GM12878 (cell line): ENCODE data around the gene PTPRC. TPM values are rescaled to one million over a fixed set of nuclear protein-coding genes. Genes with fewer than 3 reads are reported as not detected.

Experiments
- ATAC-seq: fragments of 200-7000 bp; cut with Tn5 transposase; 3 replicates; pipeline ENCODE4 v1.9.1; 2020; ENCODE audit warnings: mild to moderate bottlenecking, moderate library complexity
- BruUV-seq: library from RNA; stranded (reverse); fragments of 400-500 nt; replicated peaks from 2 replicates; lab custom pipeline; 2021; lab: Mats Ljungman, UMichigan
- CTCF ChIA-PET: fragments of 300-600 bp; sonication (Branson Sonifier 250); formaldehyde crosslinking; extraction: SDS; loops from one replicate; lab custom pipeline; 2021; ENCODE audit warnings: inconsistent platforms; lab: Yijun Ruan, JAX
- POLR2A ChIA-PET: fragments of 350-600 bp; formaldehyde crosslinking; extraction: SDS; loops from one replicate; lab custom pipeline; 2021; ENCODE audit warnings: inconsistent platforms; lab: Charles Lee
- RAD21 ChIA-PET: fragments of 300-600 bp; sonication (Branson Sonifier 250); formaldehyde crosslinking; loops from one replicate; lab custom pipeline; 2023; ENCODE audit warnings: antibody characterized with exemption; ENCODE audit not compliant: unreplicated experiment; lab: Charles Lee
- SMC1A ChIA-PET: fragments of 300-600 bp; sonication (Branson Sonifier 250); formaldehyde crosslinking; loops from one replicate; lab custom pipeline; 2023; ENCODE audit not compliant: unreplicated experiment, uncharacterized antibody; lab: Charles Lee
- DNase-seq: peaks from one replicate; pipeline ENCODE4 v3.0.0-alpha.2; 2011; ENCODE audit warnings: low read depth, low spot score
- FAIRE-seq: peaks from 3 replicates; lab custom pipeline; 2011; peaks lifted over from hg19 to GRCh38; lab: Jason Lieb, UNC
- H2AFZ ChIP-seq: 2 replicates; pipeline ENCODE4 v1.6.0; 2011; ENCODE audit warnings: low read depth, low read length, control low read depth; ENCODE audit not compliant: control insufficient read depth
- H3K27ac ChIP-seq: 2 replicates; pipeline ENCODE4 v1.5.1; 2011; ENCODE audit warnings: control low read depth; ENCODE audit not compliant: control insufficient read depth, insufficient read depth
- H3K27me3 ChIP-seq, 2 experiments: replicated peaks in 1 of 2; 2 replicates each; pipeline versions ENCODE4 v1.6.0 to v1.6.1; 2011; ENCODE audit warnings: low read length in 1 of 2; ENCODE audit not compliant: control insufficient read depth in 2 of 2, insufficient read depth in 2 of 2
- H3K36me3 ChIP-seq, 2 experiments: 2 replicates each; pipeline ENCODE4 v1.5.1; 2011; ENCODE audit warnings: low read length in 1 of 2; ENCODE audit not compliant: control insufficient read depth in 2 of 2, insufficient read depth in 2 of 2
- H3K4me1 ChIP-seq: 2 replicates; pipeline ENCODE4 v1.6.1; 2011; ENCODE audit warnings: mild to moderate bottlenecking, low read length, moderate library complexity, mixed read lengths; ENCODE audit not compliant: control insufficient read depth, insufficient read depth
- H3K4me2 ChIP-seq: 2 replicates; pipeline ENCODE4 v1.6.0; 2011; ENCODE audit warnings: control low read depth; ENCODE audit not compliant: control insufficient read depth, insufficient read depth
- H3K4me3 ChIP-seq: fragments of 200-600 bp; sonication (generic); 2 replicates; pipeline ENCODE4 v1.5.1; 2016
- H3K79me2 ChIP-seq: 2 replicates; pipeline ENCODE4 v1.6.0; 2011; ENCODE audit warnings: low read length; ENCODE audit not compliant: control insufficient read depth, insufficient read depth
- H3K9ac ChIP-seq: 2 replicates; pipeline ENCODE4 v1.8.0; 2011; ENCODE audit warnings: low read length, control low read depth, mixed read lengths; ENCODE audit not compliant: control insufficient read depth, insufficient read depth
- H3K9me3 ChIP-seq: replicated peaks from 3 replicates; pipeline ENCODE4 v1.5.1; 2011; ENCODE audit warnings: mild to moderate bottlenecking, low read length; ENCODE audit not compliant: control insufficient read depth, insufficient read depth
- H4K20me1 ChIP-seq: 2 replicates; pipeline ENCODE4 v1.6.0; 2011; ENCODE audit not compliant: control insufficient read depth, insufficient read depth
- E4F1 ChIP-seq: fragments of 450-650 bp; IDR thresholded peaks from 2 replicates; pipeline ENCODE4 v1.6.1; 2018; ENCODE audit warnings: borderline replicate concordance, mild to moderate bottlenecking; ENCODE audit not compliant: partially characterized antibody
- HDAC2 ChIP-seq: fragments of 200-600 bp; sonication (generic); IDR thresholded peaks from 2 replicates; pipeline ENCODE4 v1.6.1; 2017
- KDM1A ChIP-seq: fragments of 200-600 bp; sonication (generic); IDR thresholded peaks from 2 replicates; pipeline ENCODE4 v1.6.1; 2016; ENCODE audit warnings: borderline replicate concordance
- TCF12 ChIP-seq: IDR thresholded peaks from 2 replicates; pipeline ENCODE4 v1.6.1; 2011; ENCODE audit warnings: low read depth, mild to moderate bottlenecking, low read length
- ZBTB11 ChIP-seq: fragments of 450-650 bp; formaldehyde crosslinking; IDR thresholded peaks from 2 replicates; pipeline ENCODE4 v1.5.0; 2022; ENCODE audit warnings: mild to moderate bottlenecking, missing genetic modification characterization
- ZBTB40 ChIP-seq: fragments of 450-650 bp; IDR thresholded peaks from 2 replicates; pipeline ENCODE4 v1.6.1; 2016; ENCODE audit warnings: mild to moderate bottlenecking, moderate library complexity, borderline replicate concordance
- WGBS: methylation state at CpG from one replicate; pipeline ENCODE4 v1.1.6; 2016; ENCODE audit warnings: low lambda C conversion rate; ENCODE audit not compliant: insufficient replicate concordance, insufficient coverage; ENCODE audit errors: missing lambda C conversion rate; 5-methylcytosine and 5-hydroxymethylcytosine counted together
- in situ Hi-C: fragments of 300-500 bp; cut with MboI; formaldehyde crosslinking; loops from 9 replicates; pipeline ENCODE4 v1.14.3; 2018; ENCODE audit warnings: mixed read lengths
- intact Hi-C: fragments of 100-400 bp; cut with micrococcal nuclease; formaldehyde crosslinking; loops from one replicate; pipeline ENCODE4 v1.14.2; 2022; ENCODE audit not compliant: unreplicated experiment
- polyA plus RNA-seq, 11 experiments: library from polyadenylated mRNA; depleted of rRNA in 4 of 11; unstranded in 6 of 11; stranded (reverse) in 5 of 11; fragments of >200 nt; fragmentation: Nextera tagmentation in 4 of 11; fragmentation: Illumina TruSeq in 1 of 11; extraction: Ambion mirVana in 4 of 11; extraction: Trizol in 1 of 11; gene quantifications; 1 replicate in 1 of 11; 2 replicates in 10 of 11; pipeline versions ENCODE4 v1.2.1 to v1.2.3, GENCODE V29; 2011 to 2016; ENCODE audit warnings: inconsistent platforms in 2 of 11, missing spikeins in 2 of 11, low read depth in 1 of 11
- total RNA-seq, 4 experiments: library from RNA; depleted of rRNA in 3 of 4; stranded (reverse); fragments of >200 nt in 3 of 4; fragmentation: Illumina TruSeq in 1 of 4; extraction: Trizol in 1 of 4; gene quantifications; 2 replicates each; pipeline versions ENCODE4 v1.2.1 to v1.2.3, GENCODE V29; 2013 to 2021

PTPRC gene
- total and polyA plus RNA-seq, 10 of the 15 experiments (the other 5 are each of a cell fraction or from before 2014, with no cell fraction given), result 72.9 to 221 (median 118) TPM

GRCh38 chr1:198708761-198709525, 70.1 kb downstream of the PTPRC start:
- ChIA-PET SMC1A (no interaction called here), POLR2A (no interaction called here), RAD21 (no interaction called here), CTCF (no interaction called here)
- Histone ChIP-seq H4K20me1 (no peaks in the 10 kb centered on the region), H2AFZ (no peak overlapping the region), H3K4me2 (no peak overlapping the region), H3K9ac (no peak overlapping the region), H3K9me3 (no peaks in the 10 kb centered on the region), H3K79me2 (no peaks in the 10 kb centered on the region), H3K27ac (no peak overlapping the region), H3K4me3 (no peak overlapping the region), H3K27me3 (no peaks in the 10 kb centered on the region), H3K36me3 (peaks cover 0 to 14% of the 10 kb centered on the region in 2 experiments; a peak in 3 of 4 replicates), H3K4me1 (no peaks in the 10 kb centered on the region)
- no peak for DNase-seq
- TF ChIP-seq ZBTB40, result no peak
- TF ChIP-seq TCF12, result no peak
- no peak for TF ChIP-seq KDM1A
- no peak for TF ChIP-seq ZBTB11 (CRISPR knock-in tag)
- no peak for TF ChIP-seq E4F1
- no peak for TF ChIP-seq HDAC2
- no peak for FAIRE-seq
- no peak for ATAC-seq
- WGBS, result 77% methylated on average over 5 of the region's 5 CpGs
- BruUV-seq, result no TSS peak
- in situ Hi-C loops, result no loop called here
- intact Hi-C loops, result no loop called here
